GM12865 (cell line): ENCODE results near the gene LHFPL6.
A peak's percentile ranks its signal among the peaks of the same experiment; 100 is the strongest.

Source experiments
- DNase-seq: peaks from one replicate; pipeline ENCODE4 v3.0.0; 2010; ENCODE audit warnings: low read depth
- H3K4me3 ChIP-seq: 2 replicates; pipeline ENCODE4 v1.5.1; 2011; ENCODE audit warnings: mild to moderate bottlenecking, low read depth, low read length, control low read depth
- TF ChIP-seq, protein P1 (sequence below): IDR thresholded peaks from 2 replicates; pipeline ENCODE4 v1.5.1; 2011; ENCODE audit warnings: low read length, control low read depth, low read depth, inconsistent platforms; ENCODE audit not compliant: insufficient read depth; ENCODE audit errors: missing control alignments

The LHFPL6 gene

GRCh38 chr13:39451860-39452301 lies 151.1 kb downstream of the LHFPL6 start:
- H3K4me3 ChIP-seq, result no peak overlapping the region
- TF ChIP-seq, protein P1, sequence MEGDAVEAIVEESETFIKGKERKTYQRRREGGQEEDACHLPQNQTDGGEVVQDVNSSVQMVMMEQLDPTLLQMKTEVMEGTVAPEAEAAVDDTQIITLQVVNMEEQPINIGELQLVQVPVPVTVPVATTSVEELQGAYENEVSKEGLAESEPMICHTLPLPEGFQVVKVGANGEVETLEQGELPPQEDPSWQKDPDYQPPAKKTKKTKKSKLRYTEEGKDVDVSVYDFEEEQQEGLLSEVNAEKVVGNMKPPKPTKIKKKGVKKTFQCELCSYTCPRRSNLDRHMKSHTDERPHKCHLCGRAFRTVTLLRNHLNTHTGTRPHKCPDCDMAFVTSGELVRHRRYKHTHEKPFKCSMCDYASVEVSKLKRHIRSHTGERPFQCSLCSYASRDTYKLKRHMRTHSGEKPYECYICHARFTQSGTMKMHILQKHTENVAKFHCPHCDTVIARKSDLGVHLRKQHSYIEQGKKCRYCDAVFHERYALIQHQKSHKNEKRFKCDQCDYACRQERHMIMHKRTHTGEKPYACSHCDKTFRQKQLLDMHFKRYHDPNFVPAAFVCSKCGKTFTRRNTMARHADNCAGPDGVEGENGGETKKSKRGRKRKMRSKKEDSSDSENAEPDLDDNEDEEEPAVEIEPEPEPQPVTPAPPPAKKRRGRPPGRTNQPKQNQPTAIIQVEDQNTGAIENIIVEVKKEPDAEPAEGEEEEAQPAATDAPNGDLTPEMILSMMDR, result no peak
- peak; percentile 65 for DNase-seq

DNA sequence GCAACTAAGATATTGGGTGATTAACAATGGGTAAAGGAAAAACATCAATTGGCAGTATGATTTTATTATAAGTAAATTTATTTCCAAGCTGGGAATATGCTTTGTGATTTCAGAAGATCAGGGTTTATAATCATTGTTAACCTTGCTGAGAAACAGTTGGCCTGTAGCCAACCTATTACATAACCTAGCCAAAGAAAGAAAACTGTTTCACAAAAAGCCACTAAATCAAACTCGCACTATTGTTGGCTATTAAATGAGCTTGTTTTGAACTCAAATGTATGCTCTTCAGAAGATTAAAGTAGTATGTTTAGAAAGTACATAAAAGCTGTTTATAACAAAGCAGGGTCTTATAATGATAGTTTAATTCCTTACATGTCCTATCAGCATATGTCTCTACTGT lies 151.7 kb downstream of the LHFPL6 start:
- H3K4me3 ChIP-seq, result no peak overlapping the region
- TF ChIP-seq, protein P1, result no peak
- DNase-seq, result no peak

DNA sequence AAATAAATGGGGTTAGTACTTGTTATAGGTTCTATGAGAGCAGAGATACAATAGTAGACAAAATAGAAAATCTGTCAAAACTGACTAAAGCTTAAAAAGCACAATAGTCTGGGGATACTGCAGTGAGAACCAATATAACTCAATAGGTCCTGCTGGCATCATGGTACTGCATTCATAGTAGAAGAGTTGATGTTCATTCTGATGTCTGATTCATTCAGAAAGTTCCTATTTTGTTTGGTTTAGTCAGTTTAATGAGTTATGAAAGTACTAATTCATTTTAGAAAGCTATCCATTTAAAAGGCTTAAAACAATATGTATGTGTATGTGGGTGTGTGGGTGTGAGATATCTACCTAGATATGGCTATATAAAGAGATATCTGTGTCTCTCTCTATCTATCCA lies 152.8 kb downstream of the LHFPL6 start:
- H3K4me3 ChIP-seq, result no peak overlapping the region
- TF ChIP-seq, protein P1, result no peak
- no peak for DNase-seq

- DNase-seq, result no peak
- no peak overlapping the region for H3K4me3 ChIP-seq
- TF ChIP-seq, protein P1, result no peak
Measured at GRCh38 chr13:39448834-39449233, 154.2 kb downstream of the LHFPL6 start.

GRCh38 chr13:39446865-39447264 lies 156.1 kb downstream of the LHFPL6 start:
- DNase-seq, result no peak
- no peak overlapping the region for H3K4me3 ChIP-seq
- TF ChIP-seq, protein P1, result no peak

DNA sequence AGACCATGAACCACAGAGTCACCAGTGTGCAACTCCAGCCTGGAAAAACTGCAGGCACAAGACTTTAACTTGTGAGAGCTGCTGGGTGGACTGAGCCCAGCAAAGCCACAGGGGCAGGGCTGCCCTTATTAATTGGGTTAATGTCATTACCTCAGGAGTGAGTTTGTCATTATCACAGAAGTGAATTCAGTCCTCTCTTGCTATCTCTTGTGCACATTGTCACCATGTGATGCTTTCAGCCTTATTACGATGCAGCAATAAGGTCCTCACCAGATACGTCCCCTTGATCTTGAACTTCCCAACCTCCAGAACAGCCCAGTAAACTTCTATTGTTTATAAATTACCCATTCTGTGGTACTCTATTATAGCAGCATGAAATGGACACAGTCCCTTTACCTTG lies 158.1 kb downstream of the LHFPL6 start:
- TF ChIP-seq, protein P1, result no peak
- no peak overlapping the region for H3K4me3 ChIP-seq
- DNase-seq, result no peak

- H3K4me3 ChIP-seq, result no peak overlapping the region
- TF ChIP-seq, protein P1, result no peak
- DNase-seq, result no peak
Measured at GRCh38 chr13:39433651-39434050, 169.3 kb downstream of the LHFPL6 start.
